Measurements from ENCODE around the gene MPP1.
"Not testable (repeated sequence)": the region's sequence is repeated elsewhere in the genome, so short reads cannot be mapped to it uniquely, and the experiment has no call there.

Gene MPP1

GRCh38 chrX:154804957-154805695 lies at the start of gene MPP1:
MPP1 (minus strand) TSS chrX:154805485; CDS start chrX:154805373, 112 bp downstream.
- peak; percentile 71 to 76 for DNase-seq

GRCh38 chrX:154850957-154851611 lies 45.8 kb upstream of the MPP1 start:
- DNase-seq = no peak

- no peak for DNase-seq
Observed at GRCh38 chrX:154840856-154841255, 35.6 kb upstream of the MPP1 start.

- DNase-seq = no peak
Observed at GRCh38 chrX:154836163-154836562, 30.9 kb upstream of the MPP1 start.

GRCh38 chrX:154834562-154834961 lies 29.3 kb upstream of the MPP1 start, which contains the start of gene SMIM9:
SMIM9 (minus strand) TSS chrX:154834662; CDS start chrX:154830856, 3,806 bp downstream.
- no peak for DNase-seq

- DNase-seq = no peak
Observed at GRCh38 chrX:154833746-154834274, 28.5 kb upstream of the MPP1 start.

DNA sequence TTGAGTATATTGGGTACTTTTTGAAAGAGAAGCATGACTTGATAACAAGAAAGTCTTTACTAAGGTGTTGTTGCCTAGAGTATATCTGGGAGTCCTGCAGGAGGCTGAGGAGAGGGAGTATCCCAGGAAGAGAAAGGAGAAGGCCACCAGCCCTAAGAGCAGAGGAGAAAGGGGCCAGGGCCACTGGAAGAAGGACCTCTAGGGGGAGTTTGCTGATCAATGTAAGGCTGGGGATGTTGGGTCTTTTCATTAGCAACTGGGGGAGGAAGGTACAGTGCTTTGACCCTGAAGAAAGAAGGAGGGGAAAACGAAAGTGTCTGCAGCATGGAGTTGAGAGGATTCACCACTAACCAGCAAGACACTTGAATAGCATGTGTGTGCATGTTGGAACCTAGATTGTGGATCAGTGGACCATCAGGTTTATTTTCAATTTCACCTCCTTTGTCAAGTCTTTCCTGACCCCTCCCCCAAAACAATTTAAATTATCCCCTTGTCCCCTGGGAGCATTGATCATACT lies 24.7 kb upstream of the MPP1 start:
- DNase-seq = no peak

- no peak for DNase-seq
Observed at GRCh38 chrX:154829134-154829533, 23.8 kb upstream of the MPP1 start.

DNA sequence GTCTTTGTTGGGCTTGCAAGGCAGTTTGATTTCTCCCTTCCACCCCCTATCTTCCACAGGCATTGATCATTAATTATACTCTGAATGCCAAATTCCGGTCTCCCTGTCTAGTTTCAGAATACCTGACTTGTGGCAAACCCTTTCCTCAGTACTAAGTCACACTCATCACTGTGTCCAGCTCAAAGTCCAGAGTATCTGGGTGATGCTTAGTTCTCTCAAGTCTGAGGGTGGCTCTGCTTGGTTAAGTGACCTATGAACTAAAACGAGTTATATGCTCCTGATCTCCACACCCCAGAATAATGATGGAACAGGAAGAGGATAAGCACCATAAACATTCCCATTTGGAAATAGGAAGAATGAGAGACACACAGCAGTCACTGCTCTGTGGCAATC lies 22.7 kb upstream of the MPP1 start:
- DNase-seq = no peak

DNA sequence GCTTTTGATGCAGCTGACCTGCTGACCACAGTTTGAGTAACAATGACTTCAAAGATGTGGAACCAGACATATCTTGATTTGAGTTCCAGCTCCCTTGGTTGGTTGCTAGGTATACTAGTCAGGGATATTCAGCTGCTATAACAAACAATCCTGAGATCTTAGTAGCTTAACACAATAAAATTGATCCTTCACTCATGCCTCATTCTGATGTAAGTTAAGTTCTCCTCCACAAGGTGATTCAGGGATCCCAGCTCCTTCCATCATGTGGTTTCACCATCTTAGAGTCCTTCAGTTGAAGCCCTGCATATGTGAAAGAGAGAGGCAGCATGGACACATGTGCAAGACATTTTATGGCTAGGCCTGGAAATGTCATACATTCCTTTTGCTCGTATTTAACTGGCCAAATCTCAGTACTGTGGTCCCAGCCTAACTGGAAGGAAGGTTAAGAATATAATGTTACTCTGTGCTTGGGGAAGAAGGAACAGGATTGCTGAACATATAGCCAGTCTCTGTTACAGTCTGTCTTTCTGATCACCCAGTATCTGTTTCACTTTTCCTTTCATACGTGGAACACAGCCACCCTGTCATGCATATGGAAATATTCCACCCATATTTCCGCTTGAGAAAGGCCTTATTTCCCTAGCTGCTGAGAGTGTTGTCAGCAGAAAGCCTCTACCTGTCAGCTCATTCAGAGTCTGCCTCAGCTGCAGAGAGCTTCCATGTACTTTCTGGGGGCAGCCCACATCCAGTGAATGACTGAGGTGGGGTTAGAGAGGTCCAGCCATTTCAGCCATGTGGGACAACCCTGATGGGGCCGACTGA lies 22.1 kb upstream of the MPP1 start:
- no peak for DNase-seq

DNA sequence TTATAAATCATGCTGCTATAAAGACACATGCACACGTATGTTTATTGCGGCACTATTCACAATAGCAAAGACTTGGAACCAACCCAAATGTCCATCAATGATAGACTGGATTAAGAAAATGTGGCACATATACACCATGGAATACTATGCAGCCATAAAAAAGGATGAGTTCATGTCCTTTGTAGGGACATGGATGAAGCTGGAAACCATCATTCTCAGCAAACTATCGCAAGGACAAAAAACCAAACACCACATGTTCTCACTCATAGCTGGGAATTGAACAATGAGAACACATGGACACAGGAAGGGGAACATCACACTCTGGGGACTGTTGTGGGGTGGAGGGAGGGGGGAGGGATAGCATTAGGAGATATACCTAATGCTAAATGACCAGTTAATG lies 20.3 kb upstream of the MPP1 start:
- not testable (repeated sequence) for DNase-seq

DNA sequence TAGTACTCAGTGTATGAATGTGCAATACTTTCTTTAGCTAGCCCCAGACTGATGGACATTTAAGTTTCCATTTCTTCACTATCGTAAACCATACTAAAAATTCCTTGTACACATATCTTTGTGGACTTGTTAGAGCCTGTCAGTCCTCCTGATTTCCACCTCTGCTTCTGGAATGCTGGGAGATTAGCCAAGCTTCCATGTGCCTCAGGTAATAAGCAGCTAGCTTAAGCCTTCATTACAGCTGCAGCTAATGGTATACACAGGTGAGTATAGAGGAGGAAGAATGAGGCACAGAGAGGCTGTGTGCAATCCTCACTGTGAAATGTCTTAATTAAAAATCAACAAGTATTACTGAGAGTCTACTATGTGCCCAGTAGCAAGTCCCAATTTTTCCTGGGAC lies 19.4 kb upstream of the MPP1 start:
- no peak for DNase-seq

DNA sequence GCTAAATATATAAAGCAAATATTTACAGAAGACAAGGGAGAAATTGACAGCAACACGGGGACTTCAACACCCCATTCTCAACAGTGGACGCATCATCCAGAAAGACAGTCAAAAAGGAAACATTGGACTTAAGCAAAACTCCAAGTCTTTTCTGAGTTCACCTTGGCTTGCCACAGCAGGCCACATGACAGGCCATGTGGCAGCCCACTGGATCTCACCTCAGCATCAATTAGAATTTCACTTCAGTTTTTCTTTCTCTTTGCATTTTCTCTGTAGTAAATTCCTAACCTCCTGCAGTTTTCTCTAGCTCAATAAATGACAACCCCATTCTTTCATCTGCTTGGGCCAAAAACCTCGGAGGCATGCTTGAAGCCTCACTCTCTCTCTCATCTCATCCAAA lies 16.7 kb upstream of the MPP1 start:
- DNase-seq = no peak

- DNase-seq = no peak
Observed at GRCh38 chrX:154821523-154821922, 16.2 kb upstream of the MPP1 start.

DNA sequence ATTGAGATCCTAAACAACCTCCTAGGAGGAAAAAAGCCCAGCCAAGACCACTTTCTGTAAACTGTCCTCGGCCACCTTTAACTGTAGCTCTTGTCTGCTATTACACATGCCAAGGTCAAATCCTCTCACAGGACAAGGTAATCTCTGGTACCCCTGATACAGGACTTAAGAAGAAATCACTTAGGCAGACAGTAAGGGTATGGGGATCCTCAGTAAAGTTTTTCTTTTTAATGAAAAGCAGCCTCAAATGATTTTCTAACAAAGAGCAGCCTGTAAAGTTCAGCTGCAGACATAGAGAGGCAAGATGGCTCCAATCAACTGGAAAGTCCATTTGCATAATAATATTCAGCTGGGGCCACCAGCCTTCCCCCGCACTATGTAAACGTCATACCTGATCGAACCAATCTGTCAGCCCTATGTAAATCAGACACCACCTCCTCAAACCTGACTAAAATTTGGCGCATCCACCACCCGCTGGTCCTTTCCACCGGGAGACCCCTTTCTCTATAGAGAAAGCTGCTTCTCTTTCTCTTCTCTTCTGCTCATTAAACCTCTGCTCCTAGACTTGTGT lies 14.6 kb upstream of the MPP1 start:
- DNase-seq = no peak

DNA sequence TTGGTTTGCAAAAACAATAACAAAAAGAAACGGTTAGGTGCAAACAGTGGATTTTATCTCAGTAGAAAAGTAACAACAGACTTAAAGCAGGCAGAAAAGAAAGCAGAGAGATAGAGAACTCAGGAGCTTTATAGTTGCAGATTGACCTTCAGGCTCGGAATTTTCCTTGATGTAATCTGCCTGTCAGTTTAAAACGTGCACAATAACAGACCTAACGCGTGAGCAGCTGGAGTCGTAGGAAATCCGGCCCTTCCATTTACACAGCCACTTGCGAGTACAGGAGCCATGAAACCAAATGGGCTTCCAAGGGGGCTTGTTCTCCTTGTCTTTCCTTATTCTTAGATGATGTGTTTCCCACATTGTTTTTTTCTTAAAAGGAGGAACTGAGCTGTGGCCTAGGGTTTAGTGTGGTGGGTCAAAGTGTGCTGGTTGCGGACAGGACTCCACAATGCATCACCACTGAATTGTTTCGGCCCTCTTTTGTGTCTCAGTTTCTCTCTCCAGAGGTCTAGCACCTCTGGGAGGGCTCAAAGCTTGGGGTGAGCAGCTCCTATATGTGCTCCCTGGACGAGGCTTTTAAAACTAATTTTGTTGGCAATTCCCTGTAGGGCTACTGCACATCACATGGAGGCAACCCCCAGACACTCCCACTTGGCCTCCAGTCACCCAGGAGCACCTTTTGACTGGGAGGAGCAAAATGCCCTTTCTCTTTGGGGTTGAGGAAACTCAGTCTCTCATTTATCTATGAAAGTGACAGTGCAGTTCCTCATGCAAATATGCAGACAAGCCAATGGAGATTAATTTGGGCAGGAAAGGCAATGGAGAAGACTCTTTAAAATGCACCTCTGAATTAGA lies 13.9 kb upstream of the MPP1 start:
- no peak for DNase-seq

DNA sequence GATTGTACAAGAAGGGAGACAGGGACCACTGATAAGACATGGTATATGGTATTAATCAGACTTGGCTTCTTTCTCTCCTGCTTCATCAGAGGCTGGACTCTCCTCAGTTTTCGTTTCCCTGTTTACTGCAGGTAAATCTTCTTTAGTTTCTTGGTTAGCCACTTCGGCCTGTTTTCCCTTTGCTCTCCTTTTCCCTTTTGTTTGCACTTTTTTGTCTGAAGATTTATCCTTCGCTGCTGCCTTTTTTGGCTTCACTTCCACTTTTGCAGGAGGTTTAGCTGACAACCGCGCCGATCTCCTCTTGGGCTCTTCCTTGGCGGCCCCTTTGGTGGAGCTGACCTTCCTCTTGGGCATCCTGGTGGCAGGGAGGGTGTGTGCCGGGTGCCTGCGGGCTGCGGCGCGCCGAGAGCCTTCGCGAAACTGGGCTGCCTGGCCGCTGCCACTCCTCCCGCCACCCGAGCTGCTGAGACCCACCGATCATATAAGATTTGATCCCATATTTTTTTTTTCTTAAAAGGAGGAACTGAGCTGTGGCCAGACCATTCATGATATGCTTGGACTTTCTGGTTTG lies 11.8 kb upstream of the MPP1 start:
- DNase-seq = not testable (repeated sequence)

- not testable (repeated sequence) for DNase-seq
Observed at GRCh38 chrX:154816326-154816898, 11.1 kb upstream of the MPP1 start.

DNA sequence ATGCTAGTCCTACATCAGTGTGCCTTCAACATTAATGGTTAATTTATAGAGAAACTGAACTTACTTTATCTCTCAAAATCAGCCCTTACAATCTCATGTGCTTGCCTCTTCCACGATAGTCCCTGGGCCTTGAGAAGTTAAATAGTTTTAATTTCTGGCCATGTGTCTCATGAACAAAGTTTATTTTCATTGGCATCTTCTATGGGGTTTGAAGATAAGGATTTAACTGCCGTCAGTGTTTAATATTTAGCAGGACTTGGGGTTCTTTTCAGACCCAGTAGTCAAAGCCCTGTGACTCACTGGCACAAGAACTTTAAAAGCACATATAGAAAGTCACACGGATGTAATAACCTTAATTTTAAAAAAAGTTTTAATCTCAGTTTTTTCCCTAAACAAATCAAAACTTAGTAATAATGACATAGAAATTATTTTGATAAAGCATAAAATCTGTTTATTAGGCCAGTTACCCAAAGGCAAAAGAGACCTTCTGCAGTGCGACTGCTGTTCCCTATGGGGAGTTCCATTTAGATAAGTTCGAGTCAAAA lies 10.1 kb upstream of the MPP1 start:
- no peak for DNase-seq

DNA sequence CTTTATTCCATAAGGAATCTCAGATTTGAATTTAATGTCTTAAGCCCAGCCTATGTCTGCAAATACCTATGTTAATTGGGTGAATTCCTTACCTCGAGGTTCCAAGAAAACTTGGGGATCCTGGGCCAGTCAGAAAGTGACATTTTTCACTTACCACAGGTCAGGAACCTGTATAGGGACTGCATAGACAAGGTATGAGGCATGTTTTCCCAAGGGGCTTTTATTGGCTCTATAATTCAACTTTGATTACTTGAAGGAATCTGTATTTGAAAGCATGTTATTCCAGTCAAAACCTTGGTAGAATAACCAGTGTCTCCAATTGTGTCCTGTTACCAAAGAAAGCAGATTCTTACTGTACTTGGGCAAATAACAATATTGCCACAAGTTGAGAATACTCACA lies 8.5 kb upstream of the MPP1 start:
- DNase-seq = no peak
